Ishikawa (cell line): Measurements from ENCODE around the gene XPO6.

Experiments
- EP300 ChIP-seq: IDR thresholded peaks from 2 replicates; pipeline ENCODE4 v1.6.1; 2012; ENCODE audit warnings: borderline replicate concordance
- RAD21 ChIP-seq: IDR thresholded peaks from 2 replicates; pipeline ENCODE4 v1.6.1; 2012; ENCODE audit warnings: low read depth
- TAF1 ChIP-seq: IDR thresholded peaks from 2 replicates; pipeline ENCODE4 v1.6.1; 2012; ENCODE audit warnings: low read depth, mild to moderate bottlenecking
- TEAD4 ChIP-seq: IDR thresholded peaks from 2 replicates; pipeline ENCODE4 v1.6.1; 2012
- TF ChIP-seq, protein P1 (sequence below): IDR thresholded peaks from 2 replicates; pipeline ENCODE4 v1.6.1; 2012

DNA sequence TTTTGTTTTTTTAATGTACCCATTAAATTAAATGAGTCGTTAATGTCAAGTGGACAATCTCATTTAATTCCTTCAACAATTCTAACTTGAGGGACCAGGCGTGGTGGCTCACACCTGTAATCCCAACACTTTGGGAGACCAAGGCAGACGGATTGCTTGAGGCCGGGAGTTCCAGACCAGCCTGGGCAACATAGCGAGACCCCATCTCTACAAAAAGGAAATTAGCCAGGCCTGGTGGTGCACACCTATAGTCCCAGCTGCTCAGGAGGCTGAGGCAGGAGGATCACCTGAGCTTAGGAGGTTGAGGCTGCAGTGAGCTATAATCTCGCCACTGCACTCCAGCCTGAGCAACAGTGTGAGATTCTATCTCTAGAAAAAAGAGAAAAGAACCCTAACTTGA, 127.6 kb downstream of the XPO6 start:
- TF ChIP-seq TAF1 (no peak), EP300 (no peak), TEAD4 (no peak), RAD21 (no peak)
- TF ChIP-seq, protein P1, sequence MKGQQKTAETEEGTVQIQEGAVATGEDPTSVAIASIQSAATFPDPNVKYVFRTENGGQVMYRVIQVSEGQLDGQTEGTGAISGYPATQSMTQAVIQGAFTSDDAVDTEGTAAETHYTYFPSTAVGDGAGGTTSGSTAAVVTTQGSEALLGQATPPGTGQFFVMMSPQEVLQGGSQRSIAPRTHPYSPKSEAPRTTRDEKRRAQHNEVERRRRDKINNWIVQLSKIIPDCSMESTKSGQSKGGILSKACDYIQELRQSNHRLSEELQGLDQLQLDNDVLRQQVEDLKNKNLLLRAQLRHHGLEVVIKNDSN, result no peak
